Measurements from ENCODE around the gene AMOT.
"Not testable (repeated sequence)": the region's sequence is repeated elsewhere in the genome, so short reads cannot be mapped to it uniquely, and the experiment has no call there.

Gene AMOT, protein sequence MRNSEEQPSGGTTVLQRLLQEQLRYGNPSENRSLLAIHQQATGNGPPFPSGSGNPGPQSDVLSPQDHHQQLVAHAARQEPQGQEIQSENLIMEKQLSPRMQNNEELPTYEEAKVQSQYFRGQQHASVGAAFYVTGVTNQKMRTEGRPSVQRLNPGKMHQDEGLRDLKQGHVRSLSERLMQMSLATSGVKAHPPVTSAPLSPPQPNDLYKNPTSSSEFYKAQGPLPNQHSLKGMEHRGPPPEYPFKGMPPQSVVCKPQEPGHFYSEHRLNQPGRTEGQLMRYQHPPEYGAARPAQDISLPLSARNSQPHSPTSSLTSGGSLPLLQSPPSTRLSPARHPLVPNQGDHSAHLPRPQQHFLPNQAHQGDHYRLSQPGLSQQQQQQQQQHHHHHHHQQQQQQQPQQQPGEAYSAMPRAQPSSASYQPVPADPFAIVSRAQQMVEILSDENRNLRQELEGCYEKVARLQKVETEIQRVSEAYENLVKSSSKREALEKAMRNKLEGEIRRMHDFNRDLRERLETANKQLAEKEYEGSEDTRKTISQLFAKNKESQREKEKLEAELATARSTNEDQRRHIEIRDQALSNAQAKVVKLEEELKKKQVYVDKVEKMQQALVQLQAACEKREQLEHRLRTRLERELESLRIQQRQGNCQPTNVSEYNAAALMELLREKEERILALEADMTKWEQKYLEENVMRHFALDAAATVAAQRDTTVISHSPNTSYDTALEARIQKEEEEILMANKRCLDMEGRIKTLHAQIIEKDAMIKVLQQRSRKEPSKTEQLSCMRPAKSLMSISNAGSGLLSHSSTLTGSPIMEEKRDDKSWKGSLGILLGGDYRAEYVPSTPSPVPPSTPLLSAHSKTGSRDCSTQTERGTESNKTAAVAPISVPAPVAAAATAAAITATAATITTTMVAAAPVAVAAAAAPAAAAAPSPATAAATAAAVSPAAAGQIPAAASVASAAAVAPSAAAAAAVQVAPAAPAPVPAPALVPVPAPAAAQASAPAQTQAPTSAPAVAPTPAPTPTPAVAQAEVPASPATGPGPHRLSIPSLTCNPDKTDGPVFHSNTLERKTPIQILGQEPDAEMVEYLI

DNA sequence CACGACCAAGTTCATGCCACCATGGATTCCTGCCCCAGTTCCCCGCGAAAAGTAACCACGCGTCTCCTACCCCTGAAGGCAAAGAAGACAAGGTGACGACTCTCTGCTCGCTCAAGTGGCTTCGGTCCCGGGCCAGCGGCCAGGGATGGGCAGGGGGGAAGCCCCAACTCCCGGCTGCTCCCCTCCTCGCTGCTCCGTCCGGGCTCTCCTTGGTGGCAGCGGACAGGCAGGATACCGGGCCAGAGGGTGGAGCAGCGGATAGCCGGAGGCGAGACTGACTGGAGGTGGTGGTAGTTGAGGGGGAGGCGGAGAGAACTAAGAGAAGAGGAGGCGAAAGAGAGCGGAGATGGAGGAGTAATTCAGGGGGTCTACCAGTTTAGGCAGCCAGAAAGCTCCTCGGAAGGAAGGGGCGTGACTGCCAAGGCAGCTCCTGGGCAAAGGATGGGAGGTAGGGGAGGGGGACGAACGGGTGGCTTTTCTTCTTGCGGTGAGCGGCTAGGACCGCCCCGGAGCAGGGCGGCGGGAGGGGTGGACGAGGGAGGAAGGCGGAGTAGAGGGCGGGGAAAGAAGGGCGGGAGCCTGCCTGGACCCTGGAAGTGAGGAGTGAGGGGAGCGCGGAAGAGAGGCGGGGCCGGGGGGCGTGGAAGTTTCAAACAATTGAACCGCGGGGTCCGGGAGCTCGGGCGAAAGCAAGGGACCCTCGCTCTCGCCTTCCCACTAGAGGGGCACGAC, at the start of gene AMOT:
Gene AMOT (minus strand): TSS at position 450 of the 732 bp plus-strand sequence. CDS start 17,705 bp downstream, outside the sequence.
- peak; percentile 10 to 25 for DNase-seq (ENCODE audit: low read depth in 2 of 2)

GRCh38 chrX:112889400-112889799, 48.8 kb upstream of the AMOT start:
- no peak for DNase-seq (ENCODE audit: low read depth in 2 of 2)

DNA sequence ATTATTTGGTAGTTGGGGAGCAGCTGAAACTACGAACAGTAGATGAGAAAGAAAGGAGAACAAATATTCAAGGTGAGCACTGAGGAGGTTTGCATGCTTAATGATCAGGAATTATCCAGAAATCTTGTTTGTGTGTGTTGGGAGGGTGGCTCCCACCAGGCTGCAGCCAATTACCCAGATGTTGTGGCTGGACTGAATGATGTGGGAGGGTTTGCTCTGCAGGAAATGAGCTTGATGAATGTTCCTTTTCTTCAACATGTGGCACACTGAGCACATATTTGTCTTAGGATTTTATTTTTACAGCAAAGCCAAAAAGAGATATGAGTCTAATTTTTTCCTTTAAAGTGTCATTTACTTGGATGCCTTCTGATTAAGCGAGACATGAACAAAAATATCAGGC, 48.3 kb upstream of the AMOT start:
- DNase-seq (ENCODE audit: low read depth in 2 of 2): no peak

DNA sequence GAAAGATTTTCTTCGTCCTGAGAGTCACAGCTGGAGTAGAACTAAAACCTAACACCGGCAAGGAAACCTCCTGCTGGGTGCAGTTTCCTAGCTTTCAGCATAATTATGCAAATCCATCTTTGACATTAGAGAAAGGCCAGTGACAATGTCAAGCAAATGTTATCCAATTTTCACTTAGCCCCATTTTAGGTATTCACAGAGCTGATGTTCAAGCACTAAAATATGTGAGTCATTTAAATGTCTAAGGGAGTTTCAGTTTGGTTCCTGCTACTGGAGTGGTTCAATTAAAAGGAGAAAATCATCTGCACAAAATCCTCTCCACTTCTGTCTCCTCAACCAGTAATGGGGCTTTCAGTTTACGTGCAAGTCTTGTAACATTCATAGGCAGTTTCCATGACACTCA, 37.1 kb upstream of the AMOT start:
- no peak for DNase-seq (ENCODE audit: low read depth in 2 of 2)

GRCh38 chrX:112874614-112875013, 34.0 kb upstream of the AMOT start:
- DNase-seq (ENCODE audit: low read depth in 2 of 2): no peak

DNA sequence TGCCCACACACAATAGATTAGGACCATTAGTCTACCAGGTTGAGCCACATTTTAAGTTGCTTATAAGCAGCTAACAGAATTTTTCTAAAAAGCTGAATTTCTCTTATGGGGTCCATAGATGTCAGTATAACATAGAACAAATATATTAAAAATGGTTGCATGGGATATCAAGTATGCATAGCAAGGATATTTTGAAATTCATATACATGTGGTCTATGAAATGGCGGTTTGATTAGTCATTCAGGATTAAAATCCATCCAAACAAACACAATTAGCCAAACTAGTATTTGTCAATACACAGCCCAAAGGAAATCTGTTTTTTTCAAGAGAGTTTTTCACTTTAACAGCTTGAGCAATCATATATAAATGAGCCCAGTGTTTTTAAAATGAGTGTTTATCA, 33.5 kb upstream of the AMOT start:
- no peak for DNase-seq (ENCODE audit: low read depth in 2 of 2)

DNA sequence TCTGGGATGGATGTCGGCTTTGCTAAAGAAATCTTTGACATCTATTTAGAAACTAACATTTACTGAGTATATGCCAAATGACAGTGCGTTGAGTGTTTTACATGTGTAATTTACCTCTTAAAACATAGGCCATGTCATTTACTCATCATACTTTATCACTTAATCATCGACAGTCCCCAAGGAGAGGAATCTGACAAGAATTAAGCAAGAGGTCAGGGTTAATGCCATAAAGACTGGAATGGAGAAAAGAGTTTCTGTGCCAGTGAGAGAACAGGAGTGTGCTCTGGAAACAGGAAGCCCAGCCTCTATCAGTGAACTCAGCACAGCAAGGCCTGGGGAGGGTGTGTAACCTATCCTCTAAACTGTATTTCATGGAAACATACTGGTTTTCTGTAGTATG, 28.0 kb upstream of the AMOT start:
- DNase-seq (ENCODE audit: low read depth in 2 of 2): no peak

DNA sequence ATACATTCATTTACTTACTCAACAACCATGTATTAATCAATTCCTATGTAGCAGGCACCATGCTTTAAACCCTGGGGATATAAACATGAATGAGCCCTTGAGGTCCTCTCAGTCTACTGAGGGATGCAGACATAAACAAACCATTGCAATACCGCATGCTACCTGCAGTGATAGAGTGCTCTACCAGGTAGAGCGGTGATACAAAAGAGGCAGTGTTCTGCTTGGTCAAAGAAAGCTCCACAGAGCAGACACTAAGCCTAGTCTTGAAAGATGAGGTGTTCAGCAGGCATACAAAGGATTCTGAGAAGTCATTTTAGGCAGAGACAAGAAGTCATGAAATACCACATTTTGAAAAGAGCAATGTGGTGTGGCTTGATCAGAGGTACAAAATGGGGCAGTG, 26.9 kb upstream of the AMOT start:
- no peak for DNase-seq (ENCODE audit: low read depth in 2 of 2)

DNA sequence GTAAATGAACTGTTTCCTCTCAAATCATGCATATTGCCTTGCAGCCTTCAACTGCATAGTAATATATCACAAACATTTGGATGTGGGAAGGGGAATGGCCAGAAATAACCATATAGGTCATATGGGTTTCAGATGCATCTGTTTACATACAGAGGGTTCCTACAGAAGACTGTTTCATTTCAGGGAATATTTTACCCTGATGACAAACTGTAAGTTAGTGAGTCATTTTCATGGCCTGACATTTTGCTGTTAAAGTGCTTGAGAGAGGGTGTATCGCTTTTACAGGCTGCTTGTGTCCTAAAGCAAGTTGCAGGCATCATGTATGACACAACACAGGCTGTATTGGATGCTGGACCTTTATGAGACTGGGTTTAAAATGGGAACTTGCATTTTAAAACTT, 25.5 kb upstream of the AMOT start:
- DNase-seq (ENCODE audit: low read depth in 2 of 2): no peak

- DNase-seq (ENCODE audit: low read depth in 2 of 2): no peak
These were observed 24.9 kb upstream of the AMOT start for GRCh38 chrX:112865464-112866025.

DNA sequence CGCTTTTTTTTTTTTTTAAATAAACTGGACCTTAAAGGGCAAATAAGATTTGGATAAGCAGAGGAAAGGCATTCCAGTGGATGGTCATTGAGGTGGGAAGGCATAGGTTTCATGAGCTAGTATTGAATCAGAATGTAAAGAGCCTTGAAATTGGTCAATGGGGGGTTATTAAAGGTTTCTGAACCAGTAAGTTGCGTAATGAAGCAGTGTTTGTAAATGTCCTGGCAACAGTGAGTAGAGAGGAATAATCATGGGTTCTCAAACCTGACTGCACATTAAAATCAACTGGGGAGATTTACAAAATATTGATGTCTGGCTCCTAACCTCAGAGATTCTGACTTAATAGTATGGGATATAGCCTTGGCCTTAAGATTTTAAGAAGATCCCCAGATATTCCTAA, 23.2 kb upstream of the AMOT start:
- no peak for DNase-seq (ENCODE audit: low read depth in 2 of 2)

DNA sequence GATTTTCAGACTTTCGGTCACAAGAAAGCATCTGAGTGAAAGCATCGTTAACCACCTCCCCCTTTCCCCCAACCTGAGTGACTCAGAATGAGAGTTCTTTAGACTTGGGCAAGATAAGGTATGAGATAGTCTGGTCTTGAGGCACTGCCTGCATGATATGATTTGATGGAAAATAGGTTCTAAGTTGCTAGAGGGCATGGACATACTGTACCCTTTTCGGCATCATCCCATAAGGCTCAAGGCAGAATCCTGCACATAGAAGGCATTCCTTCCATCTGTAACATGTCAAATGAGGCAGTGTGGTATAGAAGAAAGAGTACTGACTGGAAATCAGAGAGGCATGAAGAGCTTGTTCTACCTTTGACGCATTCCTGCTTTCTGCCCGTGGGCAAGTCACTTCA, 16.8 kb upstream of the AMOT start:
- no peak for DNase-seq (ENCODE audit: low read depth in 2 of 2)

DNA sequence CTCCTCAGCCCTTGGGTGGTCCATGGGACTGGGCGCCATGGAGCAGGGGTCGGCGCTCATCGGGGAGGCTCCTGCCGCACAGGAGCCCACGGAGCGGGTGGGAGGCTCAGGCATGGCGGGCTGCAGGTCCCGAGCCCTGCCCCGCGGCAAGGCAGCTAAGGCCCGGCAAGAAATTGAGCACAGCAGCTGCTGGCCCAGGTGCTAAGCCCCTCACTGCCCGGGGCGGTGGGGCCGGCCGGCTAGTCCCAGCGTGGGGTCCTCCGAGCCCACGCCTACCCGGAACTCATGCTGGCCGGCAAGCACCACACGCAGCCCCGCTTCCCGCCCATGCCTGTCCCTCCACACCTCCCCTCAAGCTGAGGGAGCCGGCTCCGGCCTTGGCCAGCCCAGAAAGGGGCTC, 14.3 kb upstream of the AMOT start:
- not testable (repeated sequence) for DNase-seq (ENCODE audit: low read depth in 2 of 2)

- no peak for DNase-seq (ENCODE audit: low read depth in 2 of 2)
These were observed 12.2 kb upstream of the AMOT start for GRCh38 chrX:112852851-112853250.

DNA sequence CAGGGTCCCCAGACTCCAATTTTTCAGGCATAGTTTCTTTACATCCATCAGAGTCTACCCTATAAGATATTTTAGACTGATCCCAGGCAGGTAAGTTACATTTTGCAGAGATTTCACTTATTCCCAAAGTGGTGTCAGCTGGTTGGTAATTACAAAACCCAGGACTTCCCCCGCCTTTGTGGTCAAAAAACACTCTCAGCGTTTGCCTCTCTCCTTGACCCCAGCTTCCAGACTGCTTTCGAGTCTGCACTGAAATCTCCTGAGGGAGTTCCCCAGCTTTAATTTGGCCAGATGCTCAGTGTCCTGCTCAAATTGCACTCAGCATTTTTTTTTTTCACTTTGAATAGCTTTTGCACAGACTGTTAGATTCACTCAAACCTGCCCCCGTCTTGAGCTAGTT, 11.2 kb upstream of the AMOT start:
- no peak for DNase-seq (ENCODE audit: low read depth in 2 of 2)

GRCh38 chrX:112851161-112851779, 10.6 kb upstream of the AMOT start:
- no peak for DNase-seq (ENCODE audit: low read depth in 2 of 2)

- DNase-seq (ENCODE audit: low read depth in 2 of 2): no peak
These were observed 8.4 kb upstream of the AMOT start for GRCh38 chrX:112849016-112849415.

- no peak for DNase-seq (ENCODE audit: low read depth in 2 of 2)
These were observed 6.2 kb upstream of the AMOT start for GRCh38 chrX:112846782-112847181.

DNA sequence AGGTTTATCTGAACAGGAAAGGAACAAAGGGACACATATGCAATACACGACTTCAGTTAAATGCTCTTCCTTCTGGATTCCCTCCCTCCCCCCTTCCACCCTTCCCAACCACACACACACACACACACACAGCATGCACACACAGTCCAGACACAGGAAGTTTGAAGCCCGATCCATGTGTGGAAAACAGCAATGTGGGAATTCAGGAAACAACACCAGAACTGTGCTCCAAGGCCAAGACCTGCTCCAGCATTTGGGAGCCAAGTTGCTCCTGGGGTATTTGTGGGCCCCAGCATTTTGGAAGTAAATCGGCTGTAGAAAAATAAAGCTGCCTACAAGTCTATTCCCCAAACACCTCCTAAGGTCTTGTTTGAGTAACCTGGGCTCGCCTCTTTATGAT, 5.6 kb upstream of the AMOT start:
- DNase-seq (ENCODE audit: low read depth in 2 of 2): no peak

- no peak for DNase-seq (ENCODE audit: low read depth in 2 of 2)
These were observed 3.6 kb upstream of the AMOT start for GRCh38 chrX:112844250-112844649.

DNA sequence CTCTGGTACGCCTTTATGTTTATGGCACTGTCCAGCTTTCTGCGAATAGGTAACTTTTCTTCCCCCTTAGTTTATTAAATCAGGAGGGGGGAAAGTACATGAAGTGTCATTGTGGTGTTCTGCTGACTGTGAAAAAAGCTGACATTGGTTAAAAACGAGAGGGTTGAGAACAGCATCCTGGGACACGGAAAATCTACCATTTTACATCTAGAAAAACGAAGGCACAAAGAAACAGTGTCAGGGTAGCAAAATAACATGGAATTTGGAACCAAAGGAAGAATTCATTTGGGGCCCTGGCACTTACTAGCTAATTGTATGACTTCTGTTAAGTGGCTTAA, 1.2 kb upstream of the AMOT start:
- no peak for DNase-seq (ENCODE audit: low read depth in 2 of 2)

Data from stimulated activated CD4-positive, alpha-beta T cell treated with anti-CD3 and anti-CD28 coated beads, Interleukin-1b, Interleukin-23, amount 100 ng/mL, for 1 hour (primary cell).